Measurements from ENCODE around the gene MT4.

DNA sequence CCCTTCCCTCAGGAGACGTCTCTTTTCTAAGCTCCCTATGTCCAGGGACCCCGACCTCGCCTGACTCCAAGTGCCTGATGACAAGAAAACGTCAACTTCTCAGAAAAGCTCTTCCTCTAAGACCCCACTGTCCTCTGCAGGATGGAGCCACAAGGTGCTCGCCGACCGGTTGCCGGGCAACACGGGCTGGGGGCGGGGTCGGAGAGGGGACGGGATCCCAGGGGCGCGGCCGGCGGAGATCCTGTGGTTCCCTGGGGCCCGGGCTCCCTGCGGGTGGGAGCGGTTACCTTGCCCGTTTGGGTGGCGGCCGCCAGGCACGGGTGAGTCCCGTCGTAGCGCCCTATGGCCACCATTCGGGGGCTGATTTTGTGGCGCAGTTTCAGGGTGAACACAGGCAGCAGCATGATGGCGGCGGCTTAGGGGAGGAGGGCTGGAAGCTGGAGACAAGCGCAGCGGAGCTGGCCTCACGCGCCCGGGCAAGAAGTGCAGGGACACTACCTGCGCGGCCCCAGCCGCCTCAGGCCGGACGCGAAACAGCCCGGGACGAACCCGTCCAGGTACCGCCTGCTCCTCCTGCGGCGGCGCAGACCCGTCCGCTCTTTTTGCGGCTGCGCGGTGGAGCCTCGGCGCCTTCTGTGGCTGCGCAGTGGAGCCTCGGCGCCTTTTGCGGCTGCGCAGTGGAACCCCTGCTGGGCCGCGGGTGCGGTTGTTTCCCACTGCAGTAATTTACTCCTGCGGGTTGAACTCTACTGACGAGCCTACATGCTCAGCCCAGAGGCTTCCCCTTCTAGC lies 45.2 kb upstream of the MT4 start, which contains the start of gene BBS2:
- no peak for TF ChIP-seq EZH2phosphoT487 (IDR thresholded peaks at IDR 0.05; ENCODE audit: low read depth)
- no peak for TF ChIP-seq CTCF (IDR thresholded peaks at IDR 0.05; ENCODE audit: low read depth, low read length)

Data from OCI-LY3 (cell line).